Astrocyte (in vitro differentiated cells and primary cell): ENCODE measurements around the gene PTGIS. TPM values are rescaled to one million over a fixed set of nuclear protein-coding genes. Genes with fewer than 3 reads are reported as not detected.

Experiments
- DNase-seq: peaks from one replicate; pipeline ENCODE4 v3.0.0-alpha.2; 2010; ENCODE audit warnings: low read depth
- FAIRE-seq: peaks from 2 replicates; lab custom pipeline; 2011; peaks lifted over from hg19 to GRCh38; lab: Jason Lieb, UNC
- H2AFZ ChIP-seq: 2 replicates; pipeline ENCODE4 v1.6.0; 2012; ENCODE audit warnings: low read depth, low read length, inconsistent platforms
- H3K27ac ChIP-seq: 2 replicates; pipeline ENCODE4 v1.5.1; 2011; ENCODE audit warnings: low read depth, low read length, inconsistent platforms
- H3K27me3 ChIP-seq: 2 replicates; pipeline ENCODE4 v1.6.0; 2011; ENCODE audit warnings: low read length, inconsistent platforms; ENCODE audit not compliant: insufficient read depth
- H3K36me3 ChIP-seq: 2 replicates; pipeline ENCODE4 v1.5.1; 2011; ENCODE audit warnings: low read length, inconsistent platforms; ENCODE audit not compliant: insufficient read depth
- H3K4me1 ChIP-seq: 2 replicates; pipeline ENCODE4 v1.5.1; 2011; ENCODE audit warnings: low read length, inconsistent platforms; ENCODE audit not compliant: insufficient read depth
- H3K4me2 ChIP-seq: 2 replicates; pipeline ENCODE4 v1.6.0; 2012; ENCODE audit warnings: low read length, inconsistent platforms
- H3K4me3 ChIP-seq: 2 replicates; pipeline ENCODE4 v1.5.1; 2011; ENCODE audit warnings: low read depth, mild to moderate bottlenecking, low read length, inconsistent platforms; ENCODE audit not compliant: insufficient read depth
- H3K79me2 ChIP-seq: 2 replicates; pipeline ENCODE4 v1.6.0; 2012; ENCODE audit warnings: mild to moderate bottlenecking, low read length, inconsistent platforms; ENCODE audit not compliant: insufficient read depth
- H3K9ac ChIP-seq: 2 replicates; pipeline ENCODE4 v1.6.0; 2012; ENCODE audit warnings: mild to moderate bottlenecking, low read length, inconsistent platforms
- H3K9me3 ChIP-seq: 2 replicates; pipeline ENCODE4 v1.5.1; 2012; ENCODE audit warnings: low read depth, mild to moderate bottlenecking, low read length, inconsistent platforms; ENCODE audit not compliant: insufficient read depth
- H4K20me1 ChIP-seq: 2 replicates; pipeline ENCODE4 v1.6.0; 2012; ENCODE audit warnings: low read length, inconsistent platforms; ENCODE audit not compliant: insufficient read depth
- H3K27ac Mint-ChIP-seq: one replicate; pipeline ENCODE4 v1.8.0; 2021; ENCODE audit warnings: mild to moderate bottlenecking, mixed read lengths; ENCODE audit not compliant: unreplicated experiment
- H3K27me3 Mint-ChIP-seq: one replicate; pipeline ENCODE4 v1.8.0; 2021; ENCODE audit warnings: low read depth, mixed read lengths; ENCODE audit not compliant: unreplicated experiment
- H3K36me3 Mint-ChIP-seq: one replicate; pipeline ENCODE4 v1.8.0; 2021; ENCODE audit warnings: low read depth, mixed read lengths; ENCODE audit not compliant: unreplicated experiment
- H3K4me1 Mint-ChIP-seq: one replicate; pipeline ENCODE4 v1.8.0; 2021; ENCODE audit warnings: low read depth, mixed read lengths; ENCODE audit not compliant: unreplicated experiment
- H3K4me3 Mint-ChIP-seq: one replicate; pipeline ENCODE4 v1.8.0; 2021; ENCODE audit warnings: mild to moderate bottlenecking, moderate library complexity, mixed read lengths; ENCODE audit not compliant: unreplicated experiment
- H3K9me3 Mint-ChIP-seq: one replicate; pipeline ENCODE4 v1.8.0; 2021; ENCODE audit warnings: mild to moderate bottlenecking, mixed read lengths; ENCODE audit not compliant: unreplicated experiment
- EZH2 ChIP-seq: IDR thresholded peaks from 2 replicates; pipeline ENCODE4 v1.6.1; 2012; ENCODE audit warnings: mild to moderate bottlenecking, low read length, inconsistent platforms; ENCODE audit not compliant: insufficient read depth
- total RNA-seq: library from RNA; stranded (reverse); gene quantifications from 2 replicates; pipeline ENCODE4 v1.2.1, GENCODE V29; 2021
- TF ChIP-seq, protein P1 (sequence below): IDR thresholded peaks from 2 replicates; pipeline ENCODE4 v1.5.1; 2011; ENCODE audit warnings: low read depth, mild to moderate bottlenecking, inconsistent platforms, low read length, moderate library complexity; ENCODE audit not compliant: insufficient read depth

The PTGIS gene
- total RNA-seq, 1 donor from 2014 or later, result 1.9 TPM

DNA sequence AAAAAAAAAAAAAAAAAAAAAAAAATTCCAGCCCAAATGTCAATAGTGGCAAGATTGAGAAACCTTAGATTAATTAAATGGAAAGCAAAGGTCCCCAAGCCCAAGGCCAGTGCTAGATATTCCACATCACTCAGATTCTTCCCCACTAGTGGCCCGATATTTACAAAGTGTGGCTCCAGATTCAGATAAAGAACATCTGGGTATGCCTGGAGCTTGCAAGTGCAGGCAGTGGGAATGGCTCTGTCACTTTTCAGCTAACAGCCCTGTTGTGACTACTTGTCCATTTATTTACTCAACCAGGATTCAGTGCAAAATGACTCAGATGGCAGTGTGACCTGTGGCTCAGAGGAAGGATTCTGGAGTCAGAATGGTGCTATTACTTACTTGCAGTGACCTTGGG is 77.2 kb downstream of the PTGIS start:
- Mint-ChIP-seq H3K36me3 (no peaks in the 10 kb centered on the region), H3K9me3 (no peaks in the 10 kb centered on the region), H3K4me1 (no peaks in the 10 kb centered on the region), H3K4me3 (no peak overlapping the region), H3K27me3 (peaks cover 58% of the 10 kb centered on the region), H3K27ac (no peak overlapping the region)
- FAIRE-seq (no peak), DNase-seq (no peak)
- H2AFZ ChIP-seq, result no peak overlapping the region
- no peak overlapping the region for H3K4me3 ChIP-seq
- no peak overlapping the region for H3K9ac ChIP-seq
- no peaks in the 10 kb centered on the region for H4K20me1 ChIP-seq
- no peak overlapping the region for H3K4me2 ChIP-seq
- no peaks in the 10 kb centered on the region for H3K4me1 ChIP-seq
- no peak overlapping the region for H3K27ac ChIP-seq
- no peaks in the 10 kb centered on the region for H3K9me3 ChIP-seq
- no peaks in the 10 kb centered on the region for H3K79me2 ChIP-seq
- TF ChIP-seq EZH2, result no peak
- TF ChIP-seq, protein P1, sequence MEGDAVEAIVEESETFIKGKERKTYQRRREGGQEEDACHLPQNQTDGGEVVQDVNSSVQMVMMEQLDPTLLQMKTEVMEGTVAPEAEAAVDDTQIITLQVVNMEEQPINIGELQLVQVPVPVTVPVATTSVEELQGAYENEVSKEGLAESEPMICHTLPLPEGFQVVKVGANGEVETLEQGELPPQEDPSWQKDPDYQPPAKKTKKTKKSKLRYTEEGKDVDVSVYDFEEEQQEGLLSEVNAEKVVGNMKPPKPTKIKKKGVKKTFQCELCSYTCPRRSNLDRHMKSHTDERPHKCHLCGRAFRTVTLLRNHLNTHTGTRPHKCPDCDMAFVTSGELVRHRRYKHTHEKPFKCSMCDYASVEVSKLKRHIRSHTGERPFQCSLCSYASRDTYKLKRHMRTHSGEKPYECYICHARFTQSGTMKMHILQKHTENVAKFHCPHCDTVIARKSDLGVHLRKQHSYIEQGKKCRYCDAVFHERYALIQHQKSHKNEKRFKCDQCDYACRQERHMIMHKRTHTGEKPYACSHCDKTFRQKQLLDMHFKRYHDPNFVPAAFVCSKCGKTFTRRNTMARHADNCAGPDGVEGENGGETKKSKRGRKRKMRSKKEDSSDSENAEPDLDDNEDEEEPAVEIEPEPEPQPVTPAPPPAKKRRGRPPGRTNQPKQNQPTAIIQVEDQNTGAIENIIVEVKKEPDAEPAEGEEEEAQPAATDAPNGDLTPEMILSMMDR, result no peak
- no peaks in the 10 kb centered on the region for H3K36me3 ChIP-seq
- peaks cover 32% of the 10 kb centered on the region for H3K27me3 ChIP-seq

DNA sequence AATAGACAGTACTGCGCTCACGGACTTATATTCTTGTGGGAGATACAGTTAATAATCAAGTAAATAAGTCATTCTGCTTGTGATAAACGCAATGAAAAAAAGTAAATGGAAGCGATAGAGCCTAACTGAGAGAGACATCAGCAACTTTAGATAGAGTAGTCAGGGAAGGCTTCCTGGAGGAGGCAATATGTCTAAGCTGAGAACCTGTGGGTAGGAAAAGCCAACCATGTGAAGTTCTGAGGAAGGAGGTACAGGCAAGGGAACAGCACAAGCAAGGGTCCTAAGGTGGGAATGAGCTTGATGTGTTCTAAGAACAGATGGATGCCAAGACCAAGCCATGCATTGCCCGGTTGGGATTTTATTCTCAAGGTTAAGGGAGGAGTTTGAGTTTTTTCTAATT is 78.2 kb downstream of the PTGIS start:
- H3K27ac Mint-ChIP-seq, result no peak overlapping the region
- H3K4me3 Mint-ChIP-seq, result no peak overlapping the region
- H3K27me3 Mint-ChIP-seq, result peaks cover 65% of the 10 kb centered on the region
- TF ChIP-seq EZH2, result no peak
- TF ChIP-seq, protein P1, result no peak
- no peaks in the 10 kb centered on the region for H3K4me1 ChIP-seq
- H3K36me3 ChIP-seq, result no peaks in the 10 kb centered on the region
- no peak overlapping the region for H3K4me2 ChIP-seq
- H3K9ac ChIP-seq, result no peak overlapping the region
- peaks cover 37% of the 10 kb centered on the region for H3K27me3 ChIP-seq
- H3K27ac ChIP-seq, result no peak overlapping the region
- H3K4me3 ChIP-seq, result no peak overlapping the region
- H3K9me3 Mint-ChIP-seq, result no peaks in the 10 kb centered on the region
- H3K36me3 Mint-ChIP-seq, result no peaks in the 10 kb centered on the region
- FAIRE-seq, result no peak
- no peaks in the 10 kb centered on the region for H4K20me1 ChIP-seq
- H2AFZ ChIP-seq, result no peak overlapping the region
- H3K79me2 ChIP-seq, result no peaks in the 10 kb centered on the region
- DNase-seq, result no peak
- H3K4me1 Mint-ChIP-seq, result no peaks in the 10 kb centered on the region
- H3K9me3 ChIP-seq, result no peaks in the 10 kb centered on the region

DNA sequence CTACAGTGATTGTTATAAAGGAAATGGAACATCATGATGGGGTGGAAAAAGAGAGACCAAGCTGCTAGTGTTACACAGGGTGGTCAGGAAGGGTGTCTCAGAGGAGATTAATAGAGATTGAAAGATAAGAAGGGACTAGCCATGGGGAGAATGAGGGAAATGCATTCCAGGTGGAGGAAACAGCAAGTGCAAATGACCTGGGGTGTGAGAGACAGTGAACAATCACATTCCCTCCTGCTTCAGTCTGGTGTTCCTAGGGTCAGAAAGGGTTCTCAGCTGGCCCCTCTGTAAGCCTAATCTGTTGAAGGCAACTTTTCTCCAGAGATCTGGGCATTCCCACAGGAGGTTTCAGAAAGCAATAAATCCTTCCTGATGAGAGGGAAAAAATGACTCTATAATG is 81.9 kb downstream of the PTGIS start:
- H4K20me1 ChIP-seq, result no peaks in the 10 kb centered on the region
- H3K27ac Mint-ChIP-seq, result no peak overlapping the region
- no peaks in the 10 kb centered on the region for H3K9me3 ChIP-seq
- H3K4me3 ChIP-seq, result no peak overlapping the region
- H3K36me3 ChIP-seq, result no peaks in the 10 kb centered on the region
- H3K79me2 ChIP-seq, result no peaks in the 10 kb centered on the region
- H3K27me3 ChIP-seq, result peaks cover 37% of the 10 kb centered on the region
- H2AFZ ChIP-seq, result no peak overlapping the region
- peaks cover 68% of the 10 kb centered on the region for H3K27me3 Mint-ChIP-seq
- TF ChIP-seq, protein P1, result no peak
- no peak for TF ChIP-seq EZH2
- no peaks in the 10 kb centered on the region for H3K4me1 Mint-ChIP-seq
- no peak overlapping the region for H3K4me2 ChIP-seq
- no peak overlapping the region for H3K27ac ChIP-seq
- DNase-seq (no peak), FAIRE-seq (no peak)
- no peaks in the 10 kb centered on the region for H3K36me3 Mint-ChIP-seq
- H3K9ac ChIP-seq, result no peak overlapping the region
- H3K9me3 Mint-ChIP-seq, result no peaks in the 10 kb centered on the region
- peaks cover 3% of the 10 kb centered on the region for H3K4me1 ChIP-seq
- H3K4me3 Mint-ChIP-seq, result no peak overlapping the region
